DOHH2 (cell line): Measurements from ENCODE around the gene COL18A1.

Experiments used
- CTCF ChIP-seq: fragments of 200-600 bp; sonication (generic); IDR thresholded peaks from one replicate; pipeline ENCODE4 v1.5.1; 2014; ENCODE audit warnings: antibody characterized with exemption, mild to moderate bottlenecking, low read depth, low read length; ENCODE audit not compliant: poor library complexity, severe bottlenecking
- EZH2phosphoT487 ChIP-seq: fragments of 200-600 bp; sonication (generic); IDR thresholded peaks from 2 replicates; pipeline ENCODE4 v1.6.1; 2017; ENCODE audit warnings: borderline replicate concordance, mild to moderate bottlenecking, antibody characterized with exemption, low read length, moderate library complexity, mixed read lengths

GRCh38 chr21:45365608-45366241, 39.2 kb upstream of the COL18A1 start:
- no peak for TF ChIP-seq CTCF
- TF ChIP-seq EZH2phosphoT487 = no peak
